Mammary epithelial cell (primary cell): ENCODE measurements around the gene SMIM22.

Experiments used
- CTCF ChIP-seq, 2 donors: IDR thresholded peaks in 1 of 2; conservative IDR thresholded peaks in 1 of 2; 2 replicates each; pipeline ENCODE4 v1.5.1; 2011 to 2012; ENCODE audit warnings: inconsistent platforms in 2 of 2, low read length in 2 of 2, mild to moderate bottlenecking in 2 of 2, control low read depth in 1 of 2, low read depth in 1 of 2; ENCODE audit not compliant: insufficient read depth in 1 of 2; ENCODE audit errors: extremely low read depth in 1 of 2
- EZH2 ChIP-seq: IDR thresholded peaks from 2 replicates; pipeline ENCODE4 v1.6.1; 2012; ENCODE audit warnings: low read length, inconsistent platforms, borderline replicate concordance

GRCh38 chr16:4795828-4796572 lies 831 bp downstream of the SMIM22 start:
- TF ChIP-seq CTCF (conservative IDR thresholded peaks at IDR 0.05 in 1 of 2, IDR thresholded peaks at IDR 0.05 in 1 of 2; ENCODE audit: extremely low read depth in 1 of 2, insufficient read depth in 1 of 2, low read depth in 1 of 2, low read length in 2 of 2): no peak
- no peak for TF ChIP-seq EZH2
